ENCODE data around the gene WDFY2.

GRCh38 chr13:51684076-51684475, 99.8 kb downstream of the WDFY2 start:
- TF ChIP-seq CTCF (conservative IDR thresholded peaks at IDR 0.05 in 1 of 2, IDR thresholded peaks at IDR 0.05 in 1 of 2; ENCODE audit: extremely low read depth in 1 of 2, insufficient read depth in 1 of 2, low read depth in 1 of 2, low read length in 2 of 2) (no peak), EZH2 (IDR thresholded peaks at IDR 0.05; ENCODE audit: borderline replicate concordance, low read length) (no peak)

All from mammary epithelial cell (primary cell).